ENCODE data around the gene OGA.
"Not testable (repeated sequence)": the region's sequence is repeated elsewhere in the genome, so short reads cannot be mapped to it uniquely, and the experiment has no call there.

OGA gene

DNA sequence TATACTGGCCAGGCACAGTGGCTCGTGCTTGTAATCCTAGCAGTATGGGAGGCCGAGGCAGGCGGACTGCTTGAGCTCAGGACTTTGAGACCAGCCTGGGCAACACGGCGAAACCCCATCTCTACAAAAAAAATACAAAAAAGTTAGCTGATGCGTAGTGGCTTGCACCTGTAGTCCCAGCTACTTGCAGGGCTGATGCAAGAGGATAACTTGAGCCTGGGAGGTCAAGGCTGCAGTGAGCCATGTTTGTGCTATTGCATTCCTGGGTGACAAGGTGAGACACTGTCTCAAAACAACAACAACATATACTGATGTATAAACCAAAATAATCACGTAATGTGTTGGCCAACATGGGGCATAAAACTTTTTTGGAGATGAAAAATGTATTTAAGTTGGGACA is 28.6 kb downstream of the OGA start:
- no peaks in the 10 kb centered on the region for H3K9me3 ChIP-seq (ENCODE audit: insufficient read depth, low read length, severe bottlenecking)
- H3K9ac ChIP-seq (ENCODE audit: low read depth, low read length): no peak overlapping the region
- peaks cover 7% of the 10 kb centered on the region; the same call in 1 of the 2 replicates for H4K20me1 ChIP-seq (ENCODE audit: insufficient read depth, low read length)
- 0 out of 2 replicates have a peak, but pooled peaks cover 2% of the 10 kb centered on the region for H3K79me2 ChIP-seq (ENCODE audit: insufficient read depth, low read length)
- DNase-seq (no peak), ATAC-seq (ENCODE audit: insufficient read depth, low read depth) (no peak)
- no peak for TF ChIP-seq EZH2 (IDR thresholded peaks at IDR 0.05; ENCODE audit: borderline replicate concordance, low read depth, low read length, severe bottlenecking)
- TF ChIP-seq, protein P1, sequence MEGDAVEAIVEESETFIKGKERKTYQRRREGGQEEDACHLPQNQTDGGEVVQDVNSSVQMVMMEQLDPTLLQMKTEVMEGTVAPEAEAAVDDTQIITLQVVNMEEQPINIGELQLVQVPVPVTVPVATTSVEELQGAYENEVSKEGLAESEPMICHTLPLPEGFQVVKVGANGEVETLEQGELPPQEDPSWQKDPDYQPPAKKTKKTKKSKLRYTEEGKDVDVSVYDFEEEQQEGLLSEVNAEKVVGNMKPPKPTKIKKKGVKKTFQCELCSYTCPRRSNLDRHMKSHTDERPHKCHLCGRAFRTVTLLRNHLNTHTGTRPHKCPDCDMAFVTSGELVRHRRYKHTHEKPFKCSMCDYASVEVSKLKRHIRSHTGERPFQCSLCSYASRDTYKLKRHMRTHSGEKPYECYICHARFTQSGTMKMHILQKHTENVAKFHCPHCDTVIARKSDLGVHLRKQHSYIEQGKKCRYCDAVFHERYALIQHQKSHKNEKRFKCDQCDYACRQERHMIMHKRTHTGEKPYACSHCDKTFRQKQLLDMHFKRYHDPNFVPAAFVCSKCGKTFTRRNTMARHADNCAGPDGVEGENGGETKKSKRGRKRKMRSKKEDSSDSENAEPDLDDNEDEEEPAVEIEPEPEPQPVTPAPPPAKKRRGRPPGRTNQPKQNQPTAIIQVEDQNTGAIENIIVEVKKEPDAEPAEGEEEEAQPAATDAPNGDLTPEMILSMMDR (IDR thresholded peaks at IDR 0.05; ENCODE audit: borderline replicate concordance, extremely low read depth, low read length, poor library complexity, severe bottlenecking): no peak
- peaks cover 92% of the 10 kb centered on the region for H3K36me3 ChIP-seq (ENCODE audit: insufficient read depth, low read length)
- H3K4me2 ChIP-seq (ENCODE audit: insufficient read depth, low read length): no peak overlapping the region
- no peak overlapping the region for H3K4me3 ChIP-seq (ENCODE audit: low read depth in 1 of 2, low read length in 2 of 2)
- H3K4me1 ChIP-seq (ENCODE audit: insufficient read depth, low read length): peaks cover 2% of the 10 kb centered on the region; the same call in 1 of the 2 replicates
- no peaks in the 10 kb centered on the region for H3K27me3 ChIP-seq (ENCODE audit: insufficient read depth, low read length, poor library complexity)
- no peak overlapping the region for H2AFZ ChIP-seq (ENCODE audit: low read depth, low read length)
- H3K27ac ChIP-seq (ENCODE audit: low read length): no peak overlapping the region

DNA sequence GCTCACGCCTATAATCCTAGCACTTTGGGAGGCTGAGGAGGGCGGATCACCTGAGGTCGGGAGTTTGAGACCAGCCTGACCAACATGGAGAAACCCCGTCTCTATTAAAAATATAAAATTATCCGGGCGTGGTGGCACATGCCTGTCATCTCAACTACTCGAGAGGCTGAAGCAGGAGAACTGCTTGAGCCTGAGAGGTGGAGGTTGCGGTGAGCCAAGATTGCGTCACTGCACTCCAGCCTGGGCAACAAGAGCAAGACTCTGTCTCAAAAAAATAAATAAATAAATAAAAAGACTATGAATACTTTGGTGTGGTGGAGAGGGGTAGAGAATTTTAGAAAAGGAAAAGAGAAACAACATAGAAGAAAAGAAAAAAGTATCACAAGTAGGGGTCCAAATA is 29.0 kb downstream of the OGA start:
- H3K79me2 ChIP-seq (ENCODE audit: insufficient read depth, low read length); ATAC-seq (ENCODE audit: insufficient read depth, low read depth): not testable (repeated sequence)
- peaks cover 89% of the 10 kb centered on the region for H3K36me3 ChIP-seq (ENCODE audit: insufficient read depth, low read length)

DNA sequence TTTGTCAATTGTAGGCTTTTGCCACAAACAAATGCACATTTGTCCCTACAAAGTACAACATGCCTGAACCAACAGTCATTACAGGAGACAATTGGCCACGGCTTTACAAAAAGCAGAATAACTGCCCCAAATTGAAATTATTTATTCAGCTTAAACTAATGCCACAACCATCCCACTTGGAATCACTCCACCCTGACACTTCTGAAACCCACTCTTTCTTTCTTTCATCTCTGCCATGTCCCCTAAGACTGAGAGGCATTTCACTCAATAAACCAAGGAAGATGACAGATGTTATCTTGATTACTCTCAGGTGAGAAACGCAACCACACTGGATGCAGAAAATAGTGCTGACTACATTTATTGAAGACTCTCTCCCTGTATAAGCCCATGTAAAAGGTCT is 32.4 kb downstream of the OGA start:
- H3K4me1 ChIP-seq (ENCODE audit: insufficient read depth, low read length): peaks cover 36% of the 10 kb centered on the region
- DNase-seq (no peak), ATAC-seq (ENCODE audit: insufficient read depth, low read depth) (no peak)
- peaks cover 66% of the 10 kb centered on the region for H3K36me3 ChIP-seq (ENCODE audit: insufficient read depth, low read length)
- no peak overlapping the region for H3K9ac ChIP-seq (ENCODE audit: low read depth, low read length)
- no peak overlapping the region for H3K4me3 ChIP-seq (ENCODE audit: low read depth in 1 of 2, low read length in 2 of 2)
- H4K20me1 ChIP-seq (ENCODE audit: insufficient read depth, low read length): peaks cover 3% of the 10 kb centered on the region
- H2AFZ ChIP-seq (ENCODE audit: low read depth, low read length): no peak overlapping the region
- no peak for TF ChIP-seq EZH2 (IDR thresholded peaks at IDR 0.05; ENCODE audit: borderline replicate concordance, low read depth, low read length, severe bottlenecking)
- TF ChIP-seq, protein P1 (IDR thresholded peaks at IDR 0.05; ENCODE audit: borderline replicate concordance, extremely low read depth, low read length, poor library complexity, severe bottlenecking): no peak
- H3K9me3 ChIP-seq (ENCODE audit: insufficient read depth, low read length, severe bottlenecking): no peaks in the 10 kb centered on the region
- H3K4me2 ChIP-seq (ENCODE audit: insufficient read depth, low read length): no peak overlapping the region
- peaks cover 17% of the 10 kb centered on the region for H3K79me2 ChIP-seq (ENCODE audit: insufficient read depth, low read length)
- no peak overlapping the region for H3K27ac ChIP-seq (ENCODE audit: low read length)
- H3K27me3 ChIP-seq (ENCODE audit: insufficient read depth, low read length, poor library complexity): no peaks in the 10 kb centered on the region

More for the DNA sequence above, 29.0 kb downstream of the OGA start:
- DNase-seq; H3K9ac ChIP-seq (ENCODE audit: low read depth, low read length); H3K4me1 ChIP-seq (ENCODE audit: insufficient read depth, low read length); H3K27ac ChIP-seq (ENCODE audit: low read length); H3K9me3 ChIP-seq (ENCODE audit: insufficient read depth, low read length, severe bottlenecking); H3K4me3 ChIP-seq (ENCODE audit: low read depth in 1 of 2, low read length in 2 of 2); H3K4me2 ChIP-seq (ENCODE audit: insufficient read depth, low read length); H2AFZ ChIP-seq (ENCODE audit: low read depth, low read length); H3K27me3 ChIP-seq (ENCODE audit: insufficient read depth, low read length, poor library complexity); H4K20me1 ChIP-seq (ENCODE audit: insufficient read depth, low read length): not testable (repeated sequence)

DNA sequence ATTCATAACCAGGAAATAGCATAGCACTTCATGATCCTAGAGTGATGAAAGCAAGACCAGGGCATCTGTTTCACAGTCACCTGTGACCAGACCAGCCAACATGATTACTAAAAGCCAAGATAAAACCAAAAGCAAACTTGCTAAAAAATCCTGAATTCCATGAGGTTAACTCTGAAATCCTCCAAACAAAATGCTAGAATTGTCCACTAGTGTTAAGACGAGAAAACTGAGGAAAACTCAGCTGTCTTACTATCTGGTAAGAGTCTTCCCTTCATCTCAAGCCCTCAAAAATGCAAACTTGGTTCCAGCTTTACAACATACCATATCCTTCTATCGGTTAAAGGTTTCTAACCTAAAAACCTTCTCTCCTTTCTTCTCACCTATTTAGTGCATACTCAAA is 33.7 kb downstream of the OGA start:
- H3K36me3 ChIP-seq (ENCODE audit: insufficient read depth, low read length): peaks cover 64% of the 10 kb centered on the region
- peak overlapping the region; percentile 99 for H3K4me2 ChIP-seq (ENCODE audit: insufficient read depth, low read length)
- H3K9ac ChIP-seq (ENCODE audit: low read depth, low read length): no peak overlapping the region
- no peaks in the 10 kb centered on the region for H3K27me3 ChIP-seq (ENCODE audit: insufficient read depth, low read length, poor library complexity)
- H2AFZ ChIP-seq (ENCODE audit: low read depth, low read length): no peak overlapping the region
- no peak overlapping the region for H3K4me3 ChIP-seq (ENCODE audit: low read depth in 1 of 2, low read length in 2 of 2)
- TF ChIP-seq EZH2 (IDR thresholded peaks at IDR 0.05; ENCODE audit: borderline replicate concordance, low read depth, low read length, severe bottlenecking): no peak
- TF ChIP-seq, protein P1 (IDR thresholded peaks at IDR 0.05; ENCODE audit: borderline replicate concordance, extremely low read depth, low read length, poor library complexity, severe bottlenecking): no peak
- H3K79me2 ChIP-seq (ENCODE audit: insufficient read depth, low read length): peaks cover 17% of the 10 kb centered on the region
- no peaks in the 10 kb centered on the region for H3K9me3 ChIP-seq (ENCODE audit: insufficient read depth, low read length, severe bottlenecking)
- no peak overlapping the region for H3K27ac ChIP-seq (ENCODE audit: low read length)
- H4K20me1 ChIP-seq (ENCODE audit: insufficient read depth, low read length): peaks cover 3% of the 10 kb centered on the region
- peaks cover 39% of the 10 kb centered on the region for H3K4me1 ChIP-seq (ENCODE audit: insufficient read depth, low read length)
- ATAC-seq (ENCODE audit: insufficient read depth, low read depth) (no peak), DNase-seq (no peak)

All from DND-41 (cell line).